Measurements from ENCODE around the gene PCAT7. TPM values are rescaled to one million over a fixed set of nuclear protein-coding genes. Genes with fewer than 3 reads are reported as not detected.

The PCAT7 gene
- total and polyA plus RNA-seq, 2 experiments from 2014 or later = 9.6 to 12.8 TPM

GRCh38 chr9:94567271-94567670 is 12.4 kb downstream of the PCAT7 start:
- DNase-seq (ENCODE audit: low spot score) = no peak
- H3K4me1 ChIP-seq (ENCODE audit: insufficient read depth) = no peaks in the 10 kb centered on the region
- H3K36me3 ChIP-seq (replicated peaks; ENCODE audit: insufficient read depth, low read depth) = no peaks in the 10 kb centered on the region
- H4K20me1 ChIP-seq (ENCODE audit: insufficient read depth, poor library complexity, severe bottlenecking) = no peaks in the 10 kb centered on the region
- H3K27me3 ChIP-seq = no peaks in the 10 kb centered on the region
- H2AFZ ChIP-seq = no peak overlapping the region
- no peak for TF ChIP-seq EZH2phosphoT487 (IDR thresholded peaks at IDR 0.05; ENCODE audit: low read depth, severe bottlenecking, unreplicated experiment)
- TF ChIP-seq EZH2 (IDR thresholded peaks at IDR 0.05; ENCODE audit: borderline replicate concordance) = no peak
- TF ChIP-seq CTCF (IDR thresholded peaks at IDR 0.05; ENCODE audit: poor library complexity) = no peak
- no peak overlapping the region for H3K27ac ChIP-seq
- no peak overlapping the region for H3K4me2 ChIP-seq
- WGBS (ENCODE audit: low lambda C conversion rate, missing lambda C conversion rate) = 100% methylated on average over 2 of the region's 2 CpGs
- H3K9me2 ChIP-seq (replicated peaks; ENCODE audit: insufficient read depth) = no peaks in the 10 kb centered on the region
- H3K79me2 ChIP-seq = no peaks in the 10 kb centered on the region
- H3K9me3 ChIP-seq (ENCODE audit: low read depth) = no peaks in the 10 kb centered on the region
- H3K4me3 ChIP-seq = no peak overlapping the region

GRCh38 chr9:94568250-94568889 is 13.5 kb downstream of the PCAT7 start:
- Histone ChIP-seq H3K79me2 (no peaks in the 10 kb centered on the region), H3K36me3 (replicated peaks; ENCODE audit: insufficient read depth, low read depth) (no peaks in the 10 kb centered on the region), H3K4me2 (no peak overlapping the region), H4K20me1 (ENCODE audit: insufficient read depth, poor library complexity, severe bottlenecking) (no peaks in the 10 kb centered on the region), H3K27ac (no peak overlapping the region), H3K4me1 (ENCODE audit: insufficient read depth) (no peaks in the 10 kb centered on the region), H2AFZ (no peak overlapping the region), H3K9me2 (replicated peaks; ENCODE audit: insufficient read depth) (no peaks in the 10 kb centered on the region), H3K9me3 (ENCODE audit: low read depth) (no peaks in the 10 kb centered on the region), H3K27me3 (no peaks in the 10 kb centered on the region), H3K4me3 (no peak overlapping the region)
- TF ChIP-seq EZH2phosphoT487 (IDR thresholded peaks at IDR 0.05; ENCODE audit: low read depth, severe bottlenecking, unreplicated experiment) (no peak), CTCF (IDR thresholded peaks at IDR 0.05; ENCODE audit: poor library complexity) (no peak), EZH2 (IDR thresholded peaks at IDR 0.05; ENCODE audit: borderline replicate concordance) (no peak)
- WGBS (ENCODE audit: low lambda C conversion rate, missing lambda C conversion rate) = 81% methylated on average over 3 of the region's 3 CpGs
- no peak for DNase-seq (ENCODE audit: low spot score)

- Histone ChIP-seq H3K79me2 (no peaks in the 10 kb centered on the region), H3K9me3 (ENCODE audit: low read depth) (no peaks in the 10 kb centered on the region), H4K20me1 (ENCODE audit: insufficient read depth, poor library complexity, severe bottlenecking) (no peaks in the 10 kb centered on the region), H3K4me2 (no peak overlapping the region), H3K36me3 (replicated peaks; ENCODE audit: insufficient read depth, low read depth) (no peaks in the 10 kb centered on the region), H2AFZ (no peak overlapping the region), H3K9me2 (replicated peaks; ENCODE audit: insufficient read depth) (no peaks in the 10 kb centered on the region), H3K27me3 (no peaks in the 10 kb centered on the region), H3K27ac (no peak overlapping the region), H3K4me3 (no peak overlapping the region), H3K4me1 (ENCODE audit: insufficient read depth) (no peaks in the 10 kb centered on the region)
- no peak for TF ChIP-seq EZH2phosphoT487 (IDR thresholded peaks at IDR 0.05; ENCODE audit: low read depth, severe bottlenecking, unreplicated experiment)
- TF ChIP-seq CTCF (IDR thresholded peaks at IDR 0.05; ENCODE audit: poor library complexity) = no peak
- TF ChIP-seq EZH2 (IDR thresholded peaks at IDR 0.05; ENCODE audit: borderline replicate concordance) = no peak
- no peak for DNase-seq (ENCODE audit: low spot score)
- WGBS (ENCODE audit: low lambda C conversion rate, missing lambda C conversion rate) = 94% methylated on average over 17 of the region's 17 CpGs
These were observed 14.3 kb downstream of the PCAT7 start for GRCh38 chr9:94568972-94569712.
